Mesodermal cell (in vitro differentiated cells): ENCODE data around the gene FAM169A.
A peak's percentile ranks its signal among the peaks of the same experiment; 100 is the strongest.
"Not testable (repeated sequence)": the region's sequence is repeated elsewhere in the genome, so short reads cannot be mapped to it uniquely, and the experiment has no call there.

Experiments used
- H3K27ac ChIP-seq: 2 replicates; pipeline ENCODE4 v1.7.0; 2013; ENCODE audit warnings: mild to moderate bottlenecking, low read depth, low read length, moderate library complexity; ENCODE audit not compliant: severe bottlenecking
- H3K36me3 ChIP-seq: 2 replicates; pipeline ENCODE4 v1.7.1; 2013; ENCODE audit warnings: mild to moderate bottlenecking, low read length, moderate library complexity; ENCODE audit not compliant: control insufficient read depth, insufficient read depth
- H3K4me1 ChIP-seq: one replicate; pipeline ENCODE4 v1.7.1; 2013; ENCODE audit warnings: mild to moderate bottlenecking, low read length; ENCODE audit not compliant: insufficient read depth, control insufficient read depth, poor library complexity, severe bottlenecking
- H3K4me3 ChIP-seq: 2 replicates; pipeline ENCODE4 v1.7.0; 2013; ENCODE audit warnings: low read length, control low read depth, mild to moderate bottlenecking; ENCODE audit not compliant: insufficient read depth, poor library complexity, severe bottlenecking; ENCODE audit errors: extremely low read depth
- H3K9me3 ChIP-seq: 2 replicates; pipeline ENCODE4 v1.7.1; 2013; ENCODE audit warnings: mild to moderate bottlenecking, low read length, moderate library complexity; ENCODE audit not compliant: control insufficient read depth
- WGBS, 2 experiments: methylation state at CpG; one replicate each; pipeline ENCODE4 v1.1.5; 2013; ENCODE audit warnings: missing lambda C conversion rate in 2 of 2; ENCODE audit not compliant: insufficient coverage in 2 of 2; 5-methylcytosine and 5-hydroxymethylcytosine counted together

Gene FAM169A

GRCh38 chr5:74765201-74765600 lies 101.0 kb downstream of the FAM169A start:
- peaks cover 23% of the 10 kb centered on the region for H3K4me1 ChIP-seq
- WGBS, 2 experiments, result 90 to 95% methylated on average over 2 to 3 of the region's 9 CpGs
- H3K9me3 ChIP-seq, result no peaks in the 10 kb centered on the region
- peaks cover 27% of the 10 kb centered on the region for H3K36me3 ChIP-seq
- H3K4me3 ChIP-seq, result no peak overlapping the region
- H3K27ac ChIP-seq, result peak overlapping the region; percentile 46

DNA sequence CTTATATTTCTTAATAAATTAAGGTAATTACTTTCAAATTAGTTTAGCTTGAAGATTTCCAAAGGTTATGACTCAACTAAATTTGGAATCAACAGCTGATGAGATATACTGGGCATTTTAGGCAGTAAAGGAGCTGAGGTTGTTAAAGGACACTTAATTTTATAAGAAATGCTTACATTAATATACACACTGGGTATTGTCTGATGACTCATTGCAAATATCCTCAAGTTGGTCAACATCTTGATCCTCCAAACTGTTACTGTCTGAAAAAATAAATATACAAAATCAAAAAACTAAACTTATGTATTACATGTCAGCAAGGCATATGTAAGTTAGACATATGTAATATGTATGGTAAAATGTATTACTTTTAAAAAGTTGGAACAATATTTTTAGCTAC lies 102.7 kb downstream of the FAM169A start:
- H3K4me3 ChIP-seq, result no peak overlapping the region

GRCh38 chr5:74762599-74762998 lies 103.6 kb downstream of the FAM169A start:
- peaks cover 18% of the 10 kb centered on the region for H3K4me1 ChIP-seq
- no peak overlapping the region for H3K4me3 ChIP-seq
- WGBS, 2 experiments, result 100% methylated on average over 1 of the region's 2 CpGs; no CpG with 5 or more reads in 1 of the 2 experiments
- no peak overlapping the region for H3K27ac ChIP-seq
- peaks cover 25% of the 10 kb centered on the region for H3K36me3 ChIP-seq
- no peaks in the 10 kb centered on the region for H3K9me3 ChIP-seq

More for the DNA sequence above, 102.7 kb downstream of the FAM169A start:
- H3K4me1 ChIP-seq, result peaks cover 23% of the 10 kb centered on the region
- H3K9me3 ChIP-seq, result no peaks in the 10 kb centered on the region
- no peak overlapping the region for H3K27ac ChIP-seq
- peaks cover 19% of the 10 kb centered on the region for H3K36me3 ChIP-seq

GRCh38 chr5:74761241-74761640 lies 104.9 kb downstream of the FAM169A start:
- H3K36me3 ChIP-seq, result peaks cover 36% of the 10 kb centered on the region
- no peaks in the 10 kb centered on the region for H3K9me3 ChIP-seq
- H3K4me1 ChIP-seq, result peaks cover 18% of the 10 kb centered on the region
- WGBS, 2 experiments, result no CpG with 5 or more reads among the region's 1 CpG
- no peak overlapping the region for H3K27ac ChIP-seq
- no peak overlapping the region for H3K4me3 ChIP-seq

- H3K36me3 ChIP-seq, result peaks cover 44% of the 10 kb centered on the region
- H3K27ac ChIP-seq, H3K4me1 ChIP-seq, H3K4me3 ChIP-seq, H3K9me3 ChIP-seq: not testable (repeated sequence)
- WGBS, 2 experiments, result 100% methylated on average over 1 of the region's 4 CpGs; no CpG with 5 or more reads in 1 of the 2 experiments
Observed at GRCh38 chr5:74748742-74749141, 117.4 kb downstream of the FAM169A start.

- Histone ChIP-seq H3K36me3 (peaks cover 47% of the 10 kb centered on the region), H3K4me1 (no peaks in the 10 kb centered on the region), H3K9me3 (no peaks in the 10 kb centered on the region), H3K27ac (no peak overlapping the region), H3K4me3 (no peak overlapping the region)
- 86 to 100% methylated on average over 1 to 3 of the region's 4 CpGs for WGBS, 2 experiments
Observed at GRCh38 chr5:74738406-74738805, 127.8 kb downstream of the FAM169A start.

DNA sequence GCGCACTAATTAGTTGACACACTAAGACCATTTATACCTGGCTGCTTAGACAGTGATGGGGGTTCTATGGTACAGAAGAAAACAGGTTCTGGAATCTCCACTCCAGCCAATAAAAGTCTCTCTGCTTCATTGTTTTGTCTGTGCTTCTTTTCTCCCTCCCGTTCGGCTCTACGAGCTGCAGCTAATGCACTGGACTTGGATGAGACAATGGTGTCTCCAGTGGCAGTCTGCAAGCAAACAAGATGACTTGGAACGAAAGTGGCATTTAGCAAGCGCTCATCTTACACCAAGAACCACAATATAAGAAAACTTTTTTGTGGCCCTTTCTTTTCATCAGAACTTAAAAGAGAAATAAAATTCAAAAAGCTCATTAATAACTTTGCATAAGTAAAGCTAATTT lies 129.4 kb downstream of the FAM169A start:
- H3K27ac ChIP-seq, result no peak overlapping the region
- 96 to 100% methylated on average over 2 to 3 of the region's 6 CpGs for WGBS, 2 experiments
- no peak overlapping the region for H3K4me3 ChIP-seq
- no peaks in the 10 kb centered on the region for H3K4me1 ChIP-seq
- H3K36me3 ChIP-seq, result peaks cover 48% of the 10 kb centered on the region
- H3K9me3 ChIP-seq, result no peaks in the 10 kb centered on the region
